Stimulated activated CD8-positive, alpha-beta memory T cell treated with anti-CD3 and anti-CD28 coated beads, Interleukin-4, amount 100 ng/mL, for 24 hours (primary cell): Measurements from ENCODE around the gene C4BPA.

Experiments used
- DNase-seq: peaks from one replicate; pipeline ENCODE4 v3.0.0-alpha.2; 2020; ENCODE audit warnings: low read depth

C4BPA gene

GRCh38 chr1:207191061-207191460 lies 87.0 kb downstream of the C4BPA start:
- no peak for DNase-seq

- no peak for DNase-seq
These were observed 87.7 kb downstream of the C4BPA start for GRCh38 chr1:207191776-207192175.

- no peak for DNase-seq
These were observed 90.2 kb downstream of the C4BPA start for GRCh38 chr1:207194197-207194596.
